HG03280 (cell line): ENCODE data around the gene TYW1.
"Not testable (repeated sequence)": the region's sequence is repeated elsewhere in the genome, so short reads cannot be mapped to it uniquely, and the experiment has no call there.

Source experiments
- ATAC-seq: cut with Tn5 transposase; IDR thresholded peaks from one replicate; pipeline ENCODE4 v1.9.1; 2021; ENCODE audit warnings: mild to moderate bottlenecking, moderate library complexity; ENCODE audit not compliant: unreplicated experiment

TYW1 gene

DNA sequence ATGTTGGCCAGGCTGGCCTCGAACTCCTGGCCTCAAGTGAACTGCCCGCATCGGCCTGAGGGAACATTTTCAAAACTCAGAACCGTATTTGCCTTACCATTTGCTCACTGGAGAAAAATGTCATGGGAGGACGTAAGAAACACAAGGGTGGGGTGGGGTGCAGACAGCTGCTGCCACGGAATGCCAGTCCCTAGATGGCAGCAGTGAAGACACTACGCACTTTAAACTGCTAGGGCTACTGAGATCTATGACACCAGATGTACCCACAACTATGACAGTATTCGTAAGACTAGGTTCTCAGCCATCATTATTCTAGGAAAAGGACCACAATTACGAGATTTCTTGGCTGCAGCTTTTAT, 2.0 kb upstream of the TYW1 start:
- not testable (repeated sequence) for ATAC-seq

GRCh38 chr7:66995050-66995776, 1.4 kb upstream of the TYW1 start, which contains the start of gene SBDS:
TSS of gene SBDS (minus strand) at chr7:66995586. CDS start at chr7:66995417, 169 bp downstream.
- peak; percentile 73 for ATAC-seq

GRCh38 chr7:67000601-67001258, 4.1 kb downstream of the TYW1 start:
- not testable (repeated sequence) for ATAC-seq

GRCh38 chr7:67004145-67004544, 7.5 kb downstream of the TYW1 start:
- ATAC-seq: not testable (repeated sequence)

GRCh38 chr7:67006965-67007364, 10.3 kb downstream of the TYW1 start:
- ATAC-seq: no peak

- ATAC-seq: no peak
Measured at GRCh38 chr7:67008260-67008659, 11.6 kb downstream of the TYW1 start.

DNA sequence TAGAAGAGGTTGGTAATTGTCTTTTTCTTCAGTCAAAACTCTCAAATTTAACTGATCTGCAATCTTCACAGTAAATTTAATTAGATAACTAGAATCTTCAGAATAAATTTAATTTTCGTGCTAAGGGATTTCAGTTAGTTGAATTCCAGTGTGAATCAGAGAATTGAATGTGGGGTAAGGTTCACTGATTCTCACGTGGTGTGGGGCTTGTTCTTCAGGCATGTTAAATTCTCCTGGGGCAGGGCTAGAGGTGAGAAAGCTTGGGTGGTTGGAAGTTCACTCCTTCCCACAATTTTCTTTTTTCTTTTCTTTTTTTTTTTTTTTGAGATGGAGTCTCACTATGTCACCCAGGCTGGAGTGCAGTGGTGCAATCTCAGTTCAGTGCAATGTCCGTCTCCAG, 13.0 kb downstream of the TYW1 start:
- ATAC-seq: not testable (repeated sequence)

DNA sequence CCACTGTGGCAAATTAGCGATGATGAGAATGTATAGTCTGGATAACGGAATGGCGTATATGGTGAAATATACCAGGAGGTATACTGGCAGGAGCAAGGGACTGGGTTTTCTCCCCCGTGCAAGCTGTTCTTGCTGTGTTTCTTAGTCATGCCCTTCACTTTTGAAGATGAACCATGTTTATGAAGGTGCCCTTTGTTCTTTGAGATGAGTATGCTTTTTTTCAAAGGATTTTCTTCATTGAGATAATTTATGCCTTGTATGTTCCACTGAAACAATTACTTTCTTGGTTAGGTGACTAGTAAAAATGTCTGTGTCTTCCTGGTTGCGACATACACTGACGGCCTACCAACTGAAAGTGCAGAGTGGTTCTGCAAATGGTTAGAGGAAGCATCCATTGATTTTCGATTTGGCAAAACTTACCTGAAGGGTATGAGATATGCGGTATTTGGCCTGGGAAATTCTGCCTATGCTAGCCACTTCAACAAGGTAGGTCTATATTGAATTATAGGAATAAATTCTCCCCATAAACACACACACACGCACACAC, 17.5 kb downstream of the TYW1 start:
- not testable (repeated sequence) for ATAC-seq

DNA sequence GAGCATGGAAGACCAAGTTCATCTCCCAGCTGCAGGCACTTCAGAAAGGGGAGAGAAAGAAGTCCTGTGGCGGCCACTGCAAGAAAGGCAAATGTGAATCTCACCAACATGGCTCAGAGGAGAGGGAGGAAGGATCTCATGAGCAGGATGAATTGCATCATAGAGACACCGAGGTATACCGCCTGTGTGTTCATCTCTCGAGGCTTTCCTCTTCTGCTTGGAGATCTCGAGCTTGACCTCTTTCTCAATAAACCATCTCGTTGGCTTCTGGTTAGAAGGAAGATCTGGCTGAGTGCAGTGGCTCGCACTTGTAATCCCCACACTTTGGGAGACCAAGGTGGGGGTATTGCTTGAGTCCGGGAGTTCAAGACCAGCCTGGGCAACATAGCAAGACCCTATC, 21.3 kb downstream of the TYW1 start:
- ATAC-seq: not testable (repeated sequence)

- no peak for ATAC-seq
Measured at GRCh38 chr7:67018940-67019339, 22.3 kb downstream of the TYW1 start.

GRCh38 chr7:67019562-67020390, 23.1 kb downstream of the TYW1 start:
- ATAC-seq: no peak

GRCh38 chr7:67021260-67021659, 24.6 kb downstream of the TYW1 start:
- no peak for ATAC-seq

- ATAC-seq: no peak
Measured at GRCh38 chr7:67022511-67022910, 25.9 kb downstream of the TYW1 start.

GRCh38 chr7:67025459-67025858, 28.8 kb downstream of the TYW1 start:
- not testable (repeated sequence) for ATAC-seq

- ATAC-seq: not testable (repeated sequence)
Measured at GRCh38 chr7:67031685-67032084, 35.1 kb downstream of the TYW1 start.

GRCh38 chr7:67033251-67033650, 36.6 kb downstream of the TYW1 start:
- no peak for ATAC-seq

GRCh38 chr7:67036432-67037395, 40.1 kb downstream of the TYW1 start:
- ATAC-seq: not testable (repeated sequence)

GRCh38 chr7:67040832-67041231, 44.2 kb downstream of the TYW1 start:
- not testable (repeated sequence) for ATAC-seq

- ATAC-seq: not testable (repeated sequence)
Measured at GRCh38 chr7:67042781-67043558, 46.3 kb downstream of the TYW1 start.
